Right renal pelvis (tissue), 4 donors: ENCODE measurements around the gene SPC25. TPM values are rescaled to one million over a fixed set of nuclear protein-coding genes. Genes with fewer than 3 reads are reported as not detected.

Source experiments
- DNase-seq, 4 donors: peaks; one replicate each; pipeline ENCODE4 v3.0.0-alpha.2; 2013; ENCODE audit warnings: low read depth in 4 of 4, low spot score in 3 of 4, missing footprints in 1 of 4
- polyA plus RNA-seq, 4 donors: library from polyadenylated mRNA; unstranded; fragments of 120-200 nt; gene quantifications; one replicate each; pipeline ENCODE4 v1.2.1, GENCODE V29; 2013; ENCODE audit not compliant: insufficient read length in 4 of 4

Gene SPC25
- polyA plus RNA-seq, 4 donors = 17.4 to 21.2 (median 19.1) TPM

DNA sequence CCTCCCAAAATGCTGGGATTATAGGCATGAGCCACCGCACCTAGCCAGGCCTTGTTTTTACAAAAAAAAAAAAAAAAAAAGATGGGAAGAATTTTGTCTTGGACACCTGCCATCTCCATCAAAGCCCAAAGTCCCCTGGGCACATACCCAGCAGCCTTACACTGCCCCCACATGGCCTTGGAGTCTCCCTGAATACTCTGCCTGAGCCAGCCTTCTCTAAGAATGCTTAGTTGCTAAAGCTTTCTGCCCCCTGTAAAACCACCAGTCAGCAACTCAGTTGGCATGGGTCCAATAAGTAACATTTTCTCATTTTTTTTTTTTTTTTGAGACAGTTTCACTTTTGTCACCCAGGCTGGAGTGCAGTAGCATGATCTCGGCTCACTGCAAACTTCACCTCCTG is 40.6 kb downstream of the SPC25 start:
- DNase-seq = peak; percentile 7 to 13 (median 10)

GRCh38 chr2:168848225-168848624 is 42.0 kb downstream of the SPC25 start:
- DNase-seq = no peak

- DNase-seq = no peak
Observed at GRCh38 chr2:168843253-168843652, 47.0 kb downstream of the SPC25 start.

GRCh38 chr2:168841445-168841844 is 48.8 kb downstream of the SPC25 start:
- DNase-seq = no peak

GRCh38 chr2:168835969-168836368 is 54.3 kb downstream of the SPC25 start:
- no peak for DNase-seq

GRCh38 chr2:168831662-168832061 is 58.6 kb downstream of the SPC25 start:
- DNase-seq = no peak

GRCh38 chr2:168830958-168831357 is 59.3 kb downstream of the SPC25 start:
- no peak for DNase-seq

- DNase-seq = no peak
Observed at GRCh38 chr2:168825126-168825525, 65.1 kb downstream of the SPC25 start.

GRCh38 chr2:168821992-168822391 is 68.2 kb downstream of the SPC25 start:
- no peak for DNase-seq

DNA sequence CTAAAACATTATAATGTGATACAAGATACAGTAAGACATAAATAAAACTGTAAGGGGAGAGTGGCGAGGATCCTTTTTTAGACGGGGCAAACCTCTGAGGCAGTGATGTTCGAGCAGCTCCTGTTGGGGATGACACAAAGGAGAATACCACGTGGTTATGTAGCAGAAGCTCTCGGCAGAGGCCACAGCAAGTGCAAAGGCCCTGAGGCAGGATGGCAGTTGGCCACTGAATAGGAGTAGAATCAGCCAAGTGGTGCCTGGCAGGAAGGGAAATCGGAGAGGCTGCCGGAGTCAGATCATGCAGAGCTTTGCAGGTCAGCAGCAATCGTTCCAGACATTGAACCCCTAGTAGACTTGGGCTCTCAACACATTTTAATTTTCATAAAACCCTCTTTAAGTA is 68.7 kb downstream of the SPC25 start:
- DNase-seq = no peak

Other genes starting within 250 kb of the SPC25 start
- gene NOSTRIN, start 87.8 kb downstream of the SPC25 start, polyA plus RNA-seq = 10 to 100 TPM; 26.3 to 36.1 (median 33.8) TPM
- under 1 TPM in 3 of 4 donors, not detected in 1; 0.05 to 0.16 (median 0.08) TPM for gene G6PC2, start 10.9 kb upstream of the SPC25 start, polyA plus RNA-seq
- gene ABCB11, start 140.9 kb upstream of the SPC25 start, polyA plus RNA-seq = under 1 TPM in 2 of 4 donors, not detected in 2; 0.01 to 0.13 TPM
- 1 to 10 TPM in 1 of 4 donors, under 1 TPM in 3; 0.08 to 1.6 (median 0.69) TPM for gene DHRS9, start 179.1 kb upstream of the SPC25 start, polyA plus RNA-seq